ENCODE measurements around the gene AKAP8L. TPM values are rescaled to one million over a fixed set of nuclear protein-coding genes. Genes with fewer than 3 reads are reported as not detected.

Gene AKAP8L
- total and polyA plus RNA-seq, 9 of the 15 experiments (the other 6 are each of a cell fraction or from before 2014, with no cell fraction given), result 2.4 to 116 (median 70.7) TPM

GRCh38 chr19:15404097-15404779 lies 14.6 kb downstream of the AKAP8L start:
- intact Hi-C loops (cut with micrococcal nuclease), result no loop called here
- WGBS (ENCODE audit: insufficient coverage, low coverage, missing lambda C conversion rate), result 84% methylated on average over 6 of the region's 7 CpGs
- H3K4me3 ChIP-seq, result no peak overlapping the region
- H3K9me3 ChIP-seq (replicated peaks; ENCODE audit: control insufficient read depth, insufficient read depth, low read depth, low read length), result no peaks in the 10 kb centered on the region
- peaks cover 78% of the 10 kb centered on the region for H3K79me2 ChIP-seq (ENCODE audit: control insufficient read depth, insufficient read depth, low read length)
- H4K20me1 ChIP-seq (replicated peaks; ENCODE audit: control insufficient read depth, insufficient read depth, low read length), result peaks cover 21% of the 10 kb centered on the region
- POLR2A ChIA-PET, result interaction anchor here (0.8 to 1.7 kb wide), 3 partner anchors 10 to 25 kb away, joined by 3 to 11 read pairs (median 5); partner anchors contain the start of gene AKAP8L
- H3K36me3 ChIP-seq (ENCODE audit: control insufficient read depth, insufficient read depth, low read length), result peaks cover 89% of the 10 kb centered on the region
- no peaks in the 10 kb centered on the region for H3K27me3 ChIP-seq (ENCODE audit: control insufficient read depth in 2 of 2, insufficient read depth in 2 of 2, low read length in 2 of 2)
- H3K4me2 ChIP-seq (ENCODE audit: insufficient read depth, low read length), result no peak overlapping the region
- ATAC-seq, result no peak
- FAIRE-seq, result peak; percentile 42
- in situ Hi-C loops (cut with MboI), result no loop called here
- no peak for DNase-seq (ENCODE audit: extremely low read depth in 1 of 4, low spot score in 3 of 4)
- peaks cover 2 to 7% of the 10 kb centered on the region in 2 experiments; a peak in 4 of 5 replicates for H3K4me1 ChIP-seq (replicated peaks in 1 of 2; ENCODE audit: control insufficient read depth in 2 of 2, insufficient read depth in 2 of 2, low read length in 2 of 2)
- no peak overlapping the region for H2AFZ ChIP-seq (ENCODE audit: low read depth, low read length)
- H3K27ac ChIP-seq (ENCODE audit: extremely low read depth, low read depth, low read length), result no peak overlapping the region
- H3K9ac ChIP-seq (ENCODE audit: insufficient read depth in 1 of 2, low read depth in 2 of 2, low read length in 2 of 2), result peak overlapping the region in 1 of 2 experiments; percentile 11; a peak in 2 of 4 replicates
- peaks cover 5% of the 10 kb centered on the region for H3K9me1 ChIP-seq (ENCODE audit: control insufficient read depth, insufficient read depth, low read length)
- CTCF ChIA-PET (ENCODE audit: low intra/inter-chr PET ratio), result no interaction called here
- no TSS peak for BruUV-seq (replicated peaks)
- no peak for TF ChIP-seq HMGN3 (IDR thresholded peaks at IDR 0.05; ENCODE audit: borderline replicate concordance, extremely low read depth, insufficient read length, low read depth, low read length)
- no peak for TF ChIP-seq NR2C2 (CRISPR knock-in tag; IDR thresholded peaks at IDR 0.05)
- TF ChIP-seq NR2C2 (tag; IDR thresholded peaks at IDR 0.05), result no peak
- TF ChIP-seq PRPF4 (IDR thresholded peaks at IDR 0.05; ENCODE audit: insufficient read depth, low read depth, low read length, poor library complexity, severe bottlenecking), result no peak
- no peak for TF ChIP-seq TCF3 (CRISPR knock-in tag; IDR thresholded peaks at IDR 0.05)
- no peak for TF ChIP-seq HDAC2 (IDR thresholded peaks at IDR 0.05)
- no peak for TF ChIP-seq MLLT1 (IDR thresholded peaks at IDR 0.05)
- TF ChIP-seq MAFK (IDR thresholded peaks at IDR 0.05; ENCODE audit: low read length), result no peak
- no peak for TF ChIP-seq RBFOX2 (IDR thresholded peaks at IDR 0.05; ENCODE audit: low read depth, low read length)
- no peak for TF ChIP-seq AFF1 (IDR thresholded peaks at IDR 0.05; ENCODE audit: low read depth in 1 of 2, partially characterized antibody in 2 of 2)
- no peak for TF ChIP-seq RFX1 (IDR thresholded peaks at IDR 0.05)
- TF ChIP-seq TEAD4 (IDR thresholded peaks at IDR 0.05; ENCODE audit: low read length), result no peak
- TF ChIP-seq TEAD4 (CRISPR knock-in tag; IDR thresholded peaks at IDR 0.05; ENCODE audit: borderline replicate concordance), result no peak
- no peak for TF ChIP-seq ZBTB2 (IDR thresholded peaks at IDR 0.05)
- no peak for TF ChIP-seq SAFB2 (IDR thresholded peaks at IDR 0.05; ENCODE audit: borderline replicate concordance, low read depth, low read length, severe bottlenecking)
- TF ChIP-seq ZNF239 (CRISPR knock-in tag; IDR thresholded peaks at IDR 0.05), result no peak
